B cell (primary cell): Measurements from ENCODE around the gene OR2T12. TPM values are rescaled to one million over a fixed set of nuclear protein-coding genes. Genes with fewer than 3 reads are reported as not detected.

Source experiments
- ATAC-seq: fragments of 200-7000 bp; cut with Tn5 transposase; one replicate; pipeline ENCODE4 v1.10.0; 2021; ENCODE audit warnings: low read depth, mild to moderate bottlenecking, moderate number of reproducible peaks, moderate library complexity
- CTCF ChIA-PET: fragments of 350-600 bp; sonication (Branson Sonifier 250); formaldehyde crosslinking; loops from one replicate; lab custom pipeline; 2021; ENCODE audit warnings: antibody characterized with exemption, inconsistent platforms; lab: Charles Lee
- POLR2A ChIA-PET: fragments of 350-600 bp; sonication (Branson Sonifier 250); formaldehyde crosslinking; loops from one replicate; lab custom pipeline; 2021; ENCODE audit warnings: antibody characterized with exemption; lab: Charles Lee
- DNase-seq: peaks from one replicate; pipeline ENCODE4 v3.0.0; 2013
- H2AFZ ChIP-seq: 2 replicates; pipeline ENCODE4 v1.6.1; 2012; ENCODE audit warnings: mild to moderate bottlenecking, low read depth, low read length; ENCODE audit not compliant: insufficient read depth, poor library complexity, severe bottlenecking
- H3K27ac ChIP-seq, 2 donors: 1 replicate in 1 of 2; 2 replicates in 1 of 2; pipeline ENCODE4 v1.5.1; 2012 to 2013; ENCODE audit warnings: low read length in 2 of 2, mild to moderate bottlenecking in 2 of 2, moderate library complexity in 1 of 2
- H3K27me3 ChIP-seq, 4 experiments: fragments of 200-600 bp in 1 of 4; sonication (generic) in 1 of 4; replicated peaks in 1 of 4; 1 replicate in 2 of 4; 2 replicates in 2 of 4; pipeline versions ENCODE4 v1.6.1 to v1.7.0; 2013 to 2016; ENCODE audit warnings: low read length in 3 of 4, mild to moderate bottlenecking in 2 of 4, mixed read lengths in 1 of 4, moderate library complexity in 1 of 4; ENCODE audit not compliant: insufficient read depth in 4 of 4, control insufficient read depth in 3 of 4; ENCODE audit errors: control extremely low read depth in 1 of 4
- H3K36me3 ChIP-seq, 2 experiments: replicated peaks in 1 of 2; 1 replicate in 1 of 2; 2 replicates in 1 of 2; pipeline versions ENCODE4 v1.6.1 to v1.7.1; 2013; ENCODE audit warnings: low read length in 1 of 2; ENCODE audit not compliant: insufficient read depth in 2 of 2, control insufficient read depth in 1 of 2; ENCODE audit errors: control extremely low read depth in 1 of 2, extremely low read depth in 1 of 2
- H3K4me1 ChIP-seq, 2 donors: fragments of 200-600 bp in 1 of 2; sonication (generic) in 1 of 2; 1 replicate in 1 of 2; 2 replicates in 1 of 2; pipeline versions ENCODE4 v1.5.1 to v1.6.1; 2013 to 2017; ENCODE audit warnings: low read length in 2 of 2; ENCODE audit not compliant: control insufficient read depth in 2 of 2, insufficient read depth in 2 of 2
- H3K4me2 ChIP-seq: replicated peaks from 2 replicates; pipeline ENCODE3; 2012; ENCODE audit warnings: mild to moderate bottlenecking, low read depth, low read length; ENCODE audit not compliant: poor library complexity, severe bottlenecking
- H3K4me3 ChIP-seq, 5 experiments: fragments of 200-600 bp in 1 of 5; sonication (generic) in 1 of 5; 1 replicate in 3 of 5; 2 replicates in 2 of 5; pipeline versions ENCODE4 v1.5.1 to v1.7.0; 2011 to 2016; ENCODE audit warnings: low read length in 4 of 5, mild to moderate bottlenecking in 4 of 5, low read depth in 2 of 5, control low read depth in 1 of 5, moderate library complexity in 1 of 5; ENCODE audit not compliant: insufficient read depth in 1 of 5; ENCODE audit errors: control extremely low read depth in 1 of 5, extremely low read depth in 1 of 5
- H3K79me2 ChIP-seq: fragments of 200-600 bp; sonication (generic); one replicate; pipeline ENCODE4 v1.6.0; 2016; ENCODE audit warnings: low read length; ENCODE audit not compliant: control insufficient read depth, insufficient read depth
- H3K9ac ChIP-seq: fragments of 200-600 bp; sonication (generic); 2 replicates; pipeline ENCODE4 v1.6.1; 2017; ENCODE audit warnings: mild to moderate bottlenecking, low read length, moderate library complexity
- H3K9me3 ChIP-seq, 3 donors: one replicate each; pipeline versions ENCODE4 v1.6.1 to v1.7.1; 2013; ENCODE audit warnings: low read length in 2 of 3; ENCODE audit not compliant: control insufficient read depth in 2 of 3, insufficient read depth in 1 of 3; ENCODE audit errors: control extremely low read depth in 1 of 3
- H4K20me1 ChIP-seq: 2 replicates; pipeline ENCODE4 v1.6.0; 2012; ENCODE audit warnings: mild to moderate bottlenecking, low read length; ENCODE audit not compliant: insufficient read depth, control insufficient read depth, poor library complexity, severe bottlenecking
- H3K27ac Mint-ChIP-seq: one replicate; pipeline ENCODE4 v1.8.0; 2021; ENCODE audit warnings: mixed read lengths
- H3K27me3 Mint-ChIP-seq: one replicate; pipeline ENCODE4 v1.8.0; 2021; ENCODE audit warnings: mixed read lengths
- H3K4me1 Mint-ChIP-seq: one replicate; pipeline ENCODE4 v1.8.0; 2021; ENCODE audit warnings: mixed read lengths
- H3K4me3 Mint-ChIP-seq: one replicate; pipeline ENCODE4 v1.8.0; 2021; ENCODE audit warnings: mixed read lengths
- H3K9me3 Mint-ChIP-seq: one replicate; pipeline ENCODE4 v1.8.0; 2022; ENCODE audit warnings: mixed read lengths; ENCODE audit not compliant: insufficient read depth
- CTCF ChIP-seq: fragments of 200-600 bp; IDR thresholded peaks from one replicate; pipeline ENCODE4 v1.8.0; 2022; ENCODE audit warnings: antibody characterized with exemption, mild to moderate bottlenecking
- EZH2 ChIP-seq: IDR thresholded peaks from 2 replicates; pipeline ENCODE4 v1.6.1; 2012; ENCODE audit warnings: borderline replicate concordance, low read depth, mild to moderate bottlenecking, moderate library complexity, low read length; ENCODE audit not compliant: insufficient read depth, poor library complexity, severe bottlenecking
- WGBS: methylation state at CpG from one replicate; pipeline ENCODE4 v1.1.5; 2013; ENCODE audit warnings: missing lambda C conversion rate; ENCODE audit not compliant: insufficient coverage; 5-methylcytosine and 5-hydroxymethylcytosine counted together
- intact Hi-C: fragments of 100-400 bp; cut with micrococcal nuclease; formaldehyde crosslinking; loops from one replicate; pipeline ENCODE4 v1.10.0; 2022
- polyA plus RNA-seq: library from polyadenylated mRNA; depleted of rRNA; stranded (reverse); fragments of >200 nt; gene quantifications from 2 replicates; pipeline ENCODE4 v1.2.3, GENCODE V29; 2012
- total RNA-seq, 2 donors: library from RNA; stranded (reverse); fragments of 120-200 nt in 1 of 2; gene quantifications; 1 replicate in 1 of 2; 2 replicates in 1 of 2; pipeline versions ENCODE4 v1.2.3 to v1.2.4, GENCODE V29; 2013 to 2022

The OR2T12 gene
- total and polyA plus RNA-seq, 2 donors (not counting 1 experiment from before 2014, with no cell fraction given), result not detected

DNA sequence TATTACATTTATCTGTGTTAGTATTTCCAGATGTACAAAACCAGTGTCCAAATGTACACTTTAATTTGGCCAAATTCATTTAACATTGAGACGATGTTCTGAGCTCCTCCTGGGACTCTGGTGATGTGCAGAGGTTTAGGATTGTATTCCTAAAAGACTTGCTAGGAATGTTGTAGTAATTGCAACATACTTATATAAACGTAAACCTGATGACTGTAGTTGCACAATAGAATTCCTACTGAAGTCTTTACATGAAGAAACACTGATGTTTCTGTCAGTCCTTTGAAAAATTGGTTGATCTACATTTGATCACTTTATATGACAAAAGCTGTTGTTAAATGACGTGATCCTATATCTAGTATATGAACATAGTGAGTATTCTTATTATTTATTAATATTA, 40.2 kb upstream of the OR2T12 start:
- DNase-seq, result no peak
- ChIA-PET CTCF (no interaction called here), POLR2A (no interaction called here)
- Histone ChIP-seq H3K9ac (no peak overlapping the region), H3K79me2 (no peaks in the 10 kb centered on the region), H3K9me3 (no peaks in the 10 kb centered on the region), H3K36me3 (no peaks in the 10 kb centered on the region), H4K20me1 (no peaks in the 10 kb centered on the region), H2AFZ (no peak overlapping the region), H3K27ac (no peak overlapping the region), H3K4me1 (no peaks in the 10 kb centered on the region), H3K4me3 (no peak overlapping the region), H3K27me3 (peaks cover 0 to 4% (median 0%) of the 10 kb centered on the region in 4 experiments), H3K4me2 (no peak overlapping the region)
- Mint-ChIP-seq H3K27ac (no peak overlapping the region), H3K9me3 (no peaks in the 10 kb centered on the region), H3K4me1 (no peaks in the 10 kb centered on the region), H3K27me3 (peaks cover 5% of the 10 kb centered on the region), H3K4me3 (no peak overlapping the region)
- intact Hi-C loops, result no loop called here
- no peak for ATAC-seq
- no peak for TF ChIP-seq EZH2
- TF ChIP-seq CTCF, result no peak
- WGBS, result no CpG with 5 or more reads among the region's 3 CpGs

DNA sequence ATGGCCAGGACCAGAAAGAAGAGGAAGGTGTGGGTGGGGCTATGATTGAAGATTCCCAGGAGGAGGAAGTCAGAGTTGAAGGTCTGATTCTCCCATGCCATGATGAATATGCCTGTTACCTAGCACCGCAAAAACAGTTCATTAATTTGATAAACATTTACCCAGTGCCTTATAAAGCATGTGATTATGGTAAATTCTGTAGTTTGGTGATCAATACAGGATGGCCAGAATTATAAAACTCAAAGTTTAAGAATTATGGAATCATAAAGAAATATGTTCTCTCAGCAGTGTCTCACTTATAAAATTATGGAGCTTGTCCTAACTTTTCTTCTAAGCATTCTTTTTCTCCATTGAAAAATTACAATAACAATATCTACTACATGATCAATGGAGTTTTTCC, 21.2 kb upstream of the OR2T12 start, which contains the start of gene OR2M7:
Gene OR2M7 (minus strand): TSS at position 101 of the 400 bp plus-strand sequence. CDS start 0 bp downstream, at position 101.
- WGBS, result no CpG with 5 or more reads among the region's 1 CpG
- Mint-ChIP-seq H3K9me3 (no peaks in the 10 kb centered on the region), H3K27me3 (peaks cover 6% of the 10 kb centered on the region), H3K4me3 (no peak within 1 kb of the TSS), H3K27ac (no peak within 1 kb of the TSS), H3K4me1 (no peaks in the 10 kb centered on the region)
- CTCF ChIA-PET, result no interaction called here
- no peak for TF ChIP-seq CTCF
- no peak for TF ChIP-seq EZH2
- Histone ChIP-seq H4K20me1 (no peaks in the 10 kb centered on the region), H3K79me2 (no peaks in the 10 kb centered on the region), H3K9ac (no peak within 1 kb of the TSS), H2AFZ (no peak within 1 kb of the TSS), H3K36me3 (no peaks in the 10 kb centered on the region), H3K27ac (no peak within 1 kb of the TSS), H3K9me3 (no peaks in the 10 kb centered on the region), H3K4me3 (no peak within 1 kb of the TSS), H3K4me1 (no peaks in the 10 kb centered on the region), H3K4me2 (no peak within 1 kb of the TSS), H3K27me3 (no peaks in the 10 kb centered on the region)
- POLR2A ChIA-PET, result no interaction called here
- intact Hi-C loops, result no loop called here
- ATAC-seq, result no peak
- DNase-seq, result no peak
